PC-9 (cell line): Measurements from ENCODE around the gene ELK3. TPM values are rescaled to one million over a fixed set of nuclear protein-coding genes. Genes with fewer than 3 reads are reported as not detected.

Experiments used
- BruUV-seq: library from RNA; stranded (reverse); fragments of 400-500 nt; replicated peaks from 2 replicates; lab custom pipeline; 2021; lab: Mats Ljungman, UMichigan
- CTCF ChIA-PET: fragments of 300-600 bp; sonication (Branson Sonifier 250); formaldehyde crosslinking; loops from one replicate; lab custom pipeline; 2022; ENCODE audit warnings: antibody characterized with exemption; lab: Charles Lee
- POLR2A ChIA-PET: fragments of 300-600 bp; sonication (Branson Sonifier 250); formaldehyde crosslinking; loops from one replicate; lab custom pipeline; 2022; ENCODE audit warnings: antibody characterized with exemption; ENCODE audit not compliant: unreplicated experiment; lab: Charles Lee
- DNase-seq, 2 experiments: peaks; one replicate each; pipeline versions ENCODE4 v3.0.0 to v3.0.0-alpha.2; 2015 to 2022; ENCODE audit warnings: mixed read lengths in 1 of 2
- H2AFZ ChIP-seq: fragments of 200-600 bp; sonication (generic); 2 replicates; pipeline ENCODE4 v1.8.1; 2017; ENCODE audit warnings: antibody characterized with exemption
- H3F3A ChIP-seq: fragments of 200-600 bp; sonication (generic); 2 replicates; pipeline ENCODE4 v1.8.1; 2017; ENCODE audit warnings: antibody characterized with exemption, mild to moderate bottlenecking, low read depth; ENCODE audit not compliant: insufficient read depth
- H3K27ac ChIP-seq: fragments of 200-600 bp; sonication (generic); 2 replicates; pipeline ENCODE4 v1.6.1; 2016; ENCODE audit warnings: mixed run types
- H3K27me3 ChIP-seq: fragments of 200-600 bp; sonication (generic); 2 replicates; pipeline ENCODE4 v1.6.1; 2016; ENCODE audit warnings: low read depth, mixed run types; ENCODE audit not compliant: insufficient read depth
- H3K36me3 ChIP-seq: fragments of 200-600 bp; sonication (generic); 2 replicates; pipeline ENCODE4 v1.6.1; 2016; ENCODE audit warnings: low read depth, mixed run types
- H3K4me1 ChIP-seq: fragments of 200-600 bp; sonication (generic); replicated peaks from 2 replicates; pipeline ENCODE4 v1.6.1; 2016; ENCODE audit warnings: mixed run types; ENCODE audit not compliant: insufficient read depth
- H3K4me2 ChIP-seq: fragments of 200-600 bp; sonication (generic); 2 replicates; pipeline ENCODE4 v1.6.1; 2017; ENCODE audit warnings: mixed run types
- H3K4me3 ChIP-seq: fragments of 200-600 bp; sonication (generic); 2 replicates; pipeline ENCODE4 v1.6.1; 2016; ENCODE audit warnings: mixed run types
- H3K79me2 ChIP-seq: fragments of 200-600 bp; sonication (generic); 2 replicates; pipeline ENCODE4 v1.6.1; 2017; ENCODE audit warnings: low read depth, mixed run types
- H3K9me2 ChIP-seq: fragments of 200-600 bp; sonication (generic); 2 replicates; pipeline ENCODE4 v1.8.1; 2017; ENCODE audit warnings: mild to moderate bottlenecking; ENCODE audit not compliant: insufficient read depth
- H3K9me3 ChIP-seq: fragments of 200-600 bp; sonication (generic); 2 replicates; pipeline ENCODE4 v1.8.1; 2016; ENCODE audit warnings: low read depth; ENCODE audit not compliant: insufficient read depth
- H4K20me1 ChIP-seq: fragments of 200-600 bp; sonication (generic); 2 replicates; pipeline ENCODE4 v1.8.1; 2017; ENCODE audit not compliant: insufficient read depth
- EZH2 ChIP-seq: fragments of 200-600 bp; sonication (generic); IDR thresholded peaks from 2 replicates; pipeline ENCODE4 v1.8.0; 2017; ENCODE audit warnings: antibody characterized with exemption, low read depth
- intact Hi-C: fragments of 100-400 bp; cut with micrococcal nuclease; formaldehyde crosslinking; loops from one replicate; pipeline ENCODE4 v1.10.0; 2022; ENCODE audit not compliant: unreplicated experiment
- total RNA-seq: library from RNA; stranded (reverse); gene quantifications from 2 replicates; pipeline ENCODE4 v1.2.3, GENCODE V29; 2021
- TF ChIP-seq, protein P1 (sequence below): fragments of 200-600 bp; sonication (generic); conservative IDR thresholded peaks from 2 replicates; pipeline ENCODE4 v1.6.1; 2017; ENCODE audit warnings: mixed run types, antibody characterized with exemption, mild to moderate bottlenecking, moderate library complexity

Gene ELK3
- total RNA-seq, 1 experiment from 2014 or later, result 52.3 TPM

DNA sequence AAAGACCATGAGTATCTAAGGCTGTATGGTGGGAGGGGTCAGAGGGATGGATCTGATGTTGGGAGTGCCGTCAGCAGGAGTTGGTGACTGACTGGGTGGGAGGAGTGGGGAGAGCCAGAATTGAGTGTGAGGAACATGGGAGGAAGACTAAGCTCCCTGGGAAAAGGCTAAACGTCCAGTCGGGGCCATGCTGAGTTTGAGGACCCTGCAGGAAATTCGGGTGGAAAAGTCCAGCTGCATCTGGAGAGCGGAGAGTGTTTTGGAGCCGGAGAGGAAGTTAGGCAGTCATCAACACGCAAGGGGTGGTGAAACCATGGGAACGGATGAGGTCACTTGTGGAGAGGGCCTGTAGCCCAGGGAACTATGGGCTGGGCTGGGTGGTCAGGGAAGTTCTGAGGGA lies 60.9 kb downstream of the ELK3 start:
- peaks cover 10% of the 10 kb centered on the region for H3F3A ChIP-seq
- no peak overlapping the region for H3K4me3 ChIP-seq
- H3K27ac ChIP-seq, result no peak overlapping the region
- POLR2A ChIA-PET, result no interaction called here
- BruUV-seq, result no TSS peak
- no peak overlapping the region for H3K4me2 ChIP-seq
- TF ChIP-seq, protein P1, sequence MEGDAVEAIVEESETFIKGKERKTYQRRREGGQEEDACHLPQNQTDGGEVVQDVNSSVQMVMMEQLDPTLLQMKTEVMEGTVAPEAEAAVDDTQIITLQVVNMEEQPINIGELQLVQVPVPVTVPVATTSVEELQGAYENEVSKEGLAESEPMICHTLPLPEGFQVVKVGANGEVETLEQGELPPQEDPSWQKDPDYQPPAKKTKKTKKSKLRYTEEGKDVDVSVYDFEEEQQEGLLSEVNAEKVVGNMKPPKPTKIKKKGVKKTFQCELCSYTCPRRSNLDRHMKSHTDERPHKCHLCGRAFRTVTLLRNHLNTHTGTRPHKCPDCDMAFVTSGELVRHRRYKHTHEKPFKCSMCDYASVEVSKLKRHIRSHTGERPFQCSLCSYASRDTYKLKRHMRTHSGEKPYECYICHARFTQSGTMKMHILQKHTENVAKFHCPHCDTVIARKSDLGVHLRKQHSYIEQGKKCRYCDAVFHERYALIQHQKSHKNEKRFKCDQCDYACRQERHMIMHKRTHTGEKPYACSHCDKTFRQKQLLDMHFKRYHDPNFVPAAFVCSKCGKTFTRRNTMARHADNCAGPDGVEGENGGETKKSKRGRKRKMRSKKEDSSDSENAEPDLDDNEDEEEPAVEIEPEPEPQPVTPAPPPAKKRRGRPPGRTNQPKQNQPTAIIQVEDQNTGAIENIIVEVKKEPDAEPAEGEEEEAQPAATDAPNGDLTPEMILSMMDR, result no peak
- no peak for TF ChIP-seq EZH2
- H4K20me1 ChIP-seq, result peaks cover 74% of the 10 kb centered on the region
- no peaks in the 10 kb centered on the region for H3K9me2 ChIP-seq
- no peaks in the 10 kb centered on the region for H3K9me3 ChIP-seq
- no peaks in the 10 kb centered on the region for H3K27me3 ChIP-seq
- H3K4me1 ChIP-seq, result no peaks in the 10 kb centered on the region
- peaks cover 13% of the 10 kb centered on the region for H3K36me3 ChIP-seq
- DNase-seq, result no peak
- CTCF ChIA-PET, result no interaction called here
- peaks cover 76% of the 10 kb centered on the region for H3K79me2 ChIP-seq
- intact Hi-C loops, result no loop called here
- H2AFZ ChIP-seq, result no peak overlapping the region

DNA sequence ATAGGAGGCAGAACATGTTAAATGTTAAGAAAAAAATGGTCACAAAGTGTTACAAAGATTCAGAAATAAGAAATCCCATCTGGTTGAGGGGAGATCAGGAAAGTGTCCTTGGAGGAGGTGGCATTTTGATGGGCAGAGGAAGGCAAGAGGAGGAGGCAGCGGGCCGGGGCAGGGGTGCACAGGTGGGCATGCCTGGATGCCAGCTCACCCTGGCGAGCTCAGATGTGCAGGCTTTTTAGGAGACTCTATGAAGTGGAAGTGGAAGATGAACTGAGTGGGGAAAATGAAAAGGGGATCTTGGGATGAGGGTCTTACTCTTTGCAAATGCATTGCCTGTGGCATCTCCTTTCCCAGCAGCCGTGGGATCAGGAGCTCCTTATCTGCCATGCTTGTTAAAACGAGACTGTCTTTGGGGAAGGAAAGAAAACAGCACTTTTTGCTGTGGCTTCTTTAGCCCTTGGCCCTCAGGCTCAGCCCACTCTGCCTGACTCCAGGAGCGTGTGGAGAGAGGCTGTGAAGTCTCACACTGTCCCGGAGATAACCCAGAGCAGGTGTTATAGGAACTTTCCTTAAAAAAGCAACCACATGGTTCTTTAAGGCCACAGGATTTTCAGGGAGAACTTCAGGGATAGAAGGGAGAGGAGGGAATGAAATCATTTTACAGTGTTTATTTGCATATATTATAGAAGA lies 62.6 kb downstream of the ELK3 start:
- intact Hi-C loops, result no loop called here
- Histone ChIP-seq H3K9me3 (no peaks in the 10 kb centered on the region), H3K27ac (no peak overlapping the region), H4K20me1 (peaks cover 73% of the 10 kb centered on the region), H3K4me3 (no peak overlapping the region), H3F3A (peaks cover 26% of the 10 kb centered on the region), H3K4me1 (no peaks in the 10 kb centered on the region), H3K79me2 (peaks cover 67% of the 10 kb centered on the region), H2AFZ (no peak overlapping the region), H3K9me2 (no peaks in the 10 kb centered on the region), H3K36me3 (peaks cover 22% of the 10 kb centered on the region), H3K27me3 (no peaks in the 10 kb centered on the region), H3K4me2 (no peak overlapping the region)
- BruUV-seq, result no TSS peak
- TF ChIP-seq EZH2, result no peak
- TF ChIP-seq, protein P1, result no peak
- CTCF ChIA-PET, result no interaction called here
- DNase-seq, result no peak
- POLR2A ChIA-PET, result no interaction called here

DNA sequence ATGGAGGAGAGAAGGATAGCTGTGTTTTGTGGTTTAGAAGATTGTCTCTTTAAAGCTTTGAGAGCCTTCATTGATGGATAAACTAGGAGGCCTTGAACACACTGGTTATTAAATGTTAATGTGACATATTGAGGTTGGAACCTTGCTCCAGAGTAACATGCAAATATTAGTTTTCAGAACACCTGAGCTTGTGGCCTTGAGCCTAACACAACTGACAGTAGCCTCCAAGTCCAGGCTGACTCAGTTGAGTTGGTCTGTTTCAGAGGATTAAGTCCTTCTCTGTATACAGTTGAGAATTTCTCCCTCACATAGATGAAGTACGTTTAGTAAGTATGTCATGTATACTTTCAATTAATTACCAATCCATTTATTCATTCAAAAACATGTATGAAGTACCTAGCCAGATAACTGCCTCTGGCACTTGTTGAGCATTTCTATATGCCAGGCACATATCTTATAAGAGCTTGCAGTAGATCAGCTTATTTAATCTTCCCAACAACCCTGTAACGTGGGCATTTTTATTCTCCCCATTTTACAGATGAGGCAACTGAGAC lies 63.5 kb downstream of the ELK3 start:
- BruUV-seq, result no TSS peak
- Histone ChIP-seq H3K27ac (no peak overlapping the region), H3F3A (peaks cover 34% of the 10 kb centered on the region), H3K36me3 (peaks cover 14% of the 10 kb centered on the region; the same call in 1 of the 2 replicates), H3K4me1 (no peaks in the 10 kb centered on the region), H3K4me3 (no peak overlapping the region), H3K27me3 (no peaks in the 10 kb centered on the region), H3K9me3 (no peaks in the 10 kb centered on the region), H4K20me1 (peaks cover 70% of the 10 kb centered on the region; the same call in 1 of the 2 replicates), H2AFZ (no peak overlapping the region), H3K4me2 (no peak overlapping the region), H3K79me2 (peaks cover 60% of the 10 kb centered on the region), H3K9me2 (no peaks in the 10 kb centered on the region)
- CTCF ChIA-PET, result no interaction called here
- intact Hi-C loops, result no loop called here
- POLR2A ChIA-PET, result no interaction called here
- no peak for DNase-seq
- TF ChIP-seq EZH2, result no peak
- TF ChIP-seq, protein P1, result no peak
